GM12864 (cell line): Measurements from ENCODE around the gene KANK3.
"Not testable (repeated sequence)": the region's sequence is repeated elsewhere in the genome, so short reads cannot be mapped to it uniquely, and the experiment has no call there.

Source experiments
- DNase-seq: peaks from one replicate; pipeline ENCODE4 v3.0.0-alpha.2; 2011; ENCODE audit warnings: low read depth
- H3K4me3 ChIP-seq: 2 replicates; pipeline ENCODE4 v1.5.1; 2011; ENCODE audit warnings: mild to moderate bottlenecking, low read depth, low read length, control low read depth
- TF ChIP-seq, protein P1 (sequence below): IDR thresholded peaks from 2 replicates; pipeline ENCODE4 v1.5.1; 2011; ENCODE audit warnings: low read depth, mild to moderate bottlenecking, moderate library complexity, low read length, control low read depth, inconsistent platforms; ENCODE audit errors: missing control alignments

KANK3 gene

DNA sequence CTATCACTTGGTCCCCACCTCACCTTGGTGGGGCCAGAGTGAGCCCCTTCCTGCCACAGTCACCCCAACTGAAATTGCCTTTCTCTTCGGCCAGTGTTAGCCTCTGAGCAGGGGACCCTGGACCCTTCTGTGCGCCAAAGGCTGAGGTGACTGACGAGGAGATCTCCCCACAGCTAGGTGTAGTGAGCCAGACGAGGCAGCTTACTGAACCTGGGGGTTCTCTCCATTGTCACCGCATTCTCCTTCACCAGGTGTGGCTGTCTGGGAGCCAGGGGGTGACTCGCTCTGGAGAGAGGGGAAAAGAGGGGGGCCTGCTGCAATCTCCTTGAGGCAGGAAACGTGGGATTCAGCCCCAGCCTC, 20.4 kb downstream of the KANK3 start:
- TF ChIP-seq, protein P1, sequence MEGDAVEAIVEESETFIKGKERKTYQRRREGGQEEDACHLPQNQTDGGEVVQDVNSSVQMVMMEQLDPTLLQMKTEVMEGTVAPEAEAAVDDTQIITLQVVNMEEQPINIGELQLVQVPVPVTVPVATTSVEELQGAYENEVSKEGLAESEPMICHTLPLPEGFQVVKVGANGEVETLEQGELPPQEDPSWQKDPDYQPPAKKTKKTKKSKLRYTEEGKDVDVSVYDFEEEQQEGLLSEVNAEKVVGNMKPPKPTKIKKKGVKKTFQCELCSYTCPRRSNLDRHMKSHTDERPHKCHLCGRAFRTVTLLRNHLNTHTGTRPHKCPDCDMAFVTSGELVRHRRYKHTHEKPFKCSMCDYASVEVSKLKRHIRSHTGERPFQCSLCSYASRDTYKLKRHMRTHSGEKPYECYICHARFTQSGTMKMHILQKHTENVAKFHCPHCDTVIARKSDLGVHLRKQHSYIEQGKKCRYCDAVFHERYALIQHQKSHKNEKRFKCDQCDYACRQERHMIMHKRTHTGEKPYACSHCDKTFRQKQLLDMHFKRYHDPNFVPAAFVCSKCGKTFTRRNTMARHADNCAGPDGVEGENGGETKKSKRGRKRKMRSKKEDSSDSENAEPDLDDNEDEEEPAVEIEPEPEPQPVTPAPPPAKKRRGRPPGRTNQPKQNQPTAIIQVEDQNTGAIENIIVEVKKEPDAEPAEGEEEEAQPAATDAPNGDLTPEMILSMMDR: no peak
- DNase-seq: no peak
- H3K4me3 ChIP-seq: peak overlapping the region; percentile 100

DNA sequence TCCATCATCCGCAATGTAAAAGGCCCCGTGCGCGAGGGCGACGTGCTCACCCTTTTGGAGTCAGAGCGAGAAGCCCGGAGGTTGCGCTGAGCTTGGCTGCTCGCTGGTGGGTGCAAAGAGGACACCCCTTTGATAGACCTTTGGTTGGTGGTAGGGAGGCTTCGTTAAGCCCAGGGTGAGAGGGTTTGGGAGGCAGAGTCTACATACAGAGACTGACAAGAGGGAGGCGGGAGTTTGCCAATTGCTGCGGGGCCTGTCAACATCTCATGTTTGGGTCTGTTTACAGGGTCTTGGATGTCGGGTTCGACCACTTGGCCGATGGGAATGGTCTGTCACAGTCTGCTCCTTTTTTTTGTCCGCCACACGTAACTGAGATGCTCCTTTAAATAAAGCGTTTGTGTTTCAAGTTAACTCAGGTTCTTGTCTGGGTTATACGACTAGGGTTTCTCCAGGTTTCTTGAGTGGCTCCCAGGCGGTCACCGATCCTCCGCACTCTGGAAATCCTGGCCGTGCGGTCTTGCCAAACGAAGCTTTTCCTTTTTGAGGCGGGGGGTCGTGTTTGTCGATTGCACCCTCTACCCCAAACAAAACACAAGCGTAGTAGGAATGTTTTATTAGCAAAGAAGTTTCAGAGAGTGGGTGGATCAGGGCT, 20.9 kb downstream of the KANK3 start:
- no peak for DNase-seq
- TF ChIP-seq, protein P1: no peak
- H3K4me3 ChIP-seq: peak overlapping the region; percentile 100

DNA sequence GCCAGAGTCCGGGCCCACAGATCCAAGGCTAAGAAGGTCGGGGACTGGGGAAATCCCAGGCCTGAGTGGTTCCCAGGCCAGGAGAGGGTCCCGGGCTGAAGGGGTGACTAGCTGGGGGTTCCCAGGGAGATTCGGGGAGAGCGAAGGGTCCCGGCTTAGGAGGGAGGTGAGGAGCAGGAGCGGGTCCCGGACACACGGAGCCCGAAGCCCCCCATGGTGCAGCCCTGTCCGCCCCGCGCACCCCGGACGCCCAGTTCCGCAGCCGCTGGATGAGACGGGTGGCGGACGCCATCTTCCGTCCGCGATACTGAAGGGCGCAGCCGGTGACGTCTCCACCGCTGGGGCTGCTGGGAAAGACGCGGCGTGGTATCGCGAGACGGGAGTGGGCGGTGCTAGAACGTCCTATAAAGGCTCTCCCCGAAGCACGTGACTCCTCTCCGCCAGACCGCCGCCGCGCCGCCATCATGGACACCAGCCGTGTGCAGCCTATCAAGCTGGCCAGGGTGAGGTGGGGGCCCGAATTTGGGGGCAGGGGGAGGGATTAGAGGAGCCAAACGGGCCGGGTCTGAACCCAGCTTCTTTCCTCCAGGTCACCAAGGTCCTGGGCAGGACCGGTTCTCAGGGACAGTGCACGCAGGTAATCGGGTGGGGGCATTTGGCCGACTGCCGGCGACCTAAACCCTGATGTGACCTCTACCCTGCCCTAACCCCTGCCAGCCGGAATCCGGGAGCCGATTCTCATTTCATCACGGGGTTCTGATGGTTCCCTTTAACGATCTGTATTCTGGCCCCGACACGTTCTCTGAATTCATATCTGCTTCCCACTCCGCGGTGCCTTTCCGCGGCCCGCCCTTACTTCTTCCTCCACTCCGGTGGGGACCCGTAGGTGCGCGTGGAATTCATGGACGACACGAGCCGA, 21.7 kb downstream of the KANK3 start, which contains the start of the genes NDUFA7 and RPS28:
Gene NDUFA7 (minus strand): TSS at position 309 of the 919 bp plus-strand sequence. CDS start 17 bp downstream, at position 292.
Gene RPS28 (plus strand): TSS at position 430 of the 919 bp plus-strand sequence. CDS start 35 bp downstream, at position 465.
- H3K4me3 ChIP-seq: peak within 1 kb of the TSS; percentile 100
- peak; percentile 89 for DNase-seq
- TF ChIP-seq, protein P1: peak; percentile 35

DNA sequence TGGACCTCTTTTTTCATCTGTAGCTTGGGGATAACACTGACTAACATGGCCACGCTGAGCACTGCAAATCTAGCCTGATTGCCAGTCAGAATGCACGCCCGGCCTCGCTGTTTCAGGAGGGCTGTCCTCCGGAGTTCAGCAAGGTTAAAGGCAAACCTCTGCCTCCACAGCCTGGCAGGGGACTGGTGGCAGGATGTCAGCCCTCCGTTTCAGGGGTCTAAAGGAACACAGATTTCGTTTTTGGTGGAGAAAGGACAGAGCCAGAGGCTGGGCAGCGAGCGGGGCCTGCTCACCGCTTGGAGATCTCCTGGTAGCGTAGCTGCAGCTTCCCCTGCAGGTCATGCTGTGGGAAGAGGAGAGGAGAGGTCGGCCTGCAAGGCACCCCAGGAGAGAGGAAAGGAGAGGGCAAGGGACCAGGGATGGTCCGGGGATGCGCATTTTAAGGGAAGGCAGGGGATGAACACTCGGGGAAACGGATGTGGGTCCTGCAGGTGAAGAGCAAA, 22.4 kb downstream of the KANK3 start:
- TF ChIP-seq, protein P1: no peak
- no peak for DNase-seq

DNA sequence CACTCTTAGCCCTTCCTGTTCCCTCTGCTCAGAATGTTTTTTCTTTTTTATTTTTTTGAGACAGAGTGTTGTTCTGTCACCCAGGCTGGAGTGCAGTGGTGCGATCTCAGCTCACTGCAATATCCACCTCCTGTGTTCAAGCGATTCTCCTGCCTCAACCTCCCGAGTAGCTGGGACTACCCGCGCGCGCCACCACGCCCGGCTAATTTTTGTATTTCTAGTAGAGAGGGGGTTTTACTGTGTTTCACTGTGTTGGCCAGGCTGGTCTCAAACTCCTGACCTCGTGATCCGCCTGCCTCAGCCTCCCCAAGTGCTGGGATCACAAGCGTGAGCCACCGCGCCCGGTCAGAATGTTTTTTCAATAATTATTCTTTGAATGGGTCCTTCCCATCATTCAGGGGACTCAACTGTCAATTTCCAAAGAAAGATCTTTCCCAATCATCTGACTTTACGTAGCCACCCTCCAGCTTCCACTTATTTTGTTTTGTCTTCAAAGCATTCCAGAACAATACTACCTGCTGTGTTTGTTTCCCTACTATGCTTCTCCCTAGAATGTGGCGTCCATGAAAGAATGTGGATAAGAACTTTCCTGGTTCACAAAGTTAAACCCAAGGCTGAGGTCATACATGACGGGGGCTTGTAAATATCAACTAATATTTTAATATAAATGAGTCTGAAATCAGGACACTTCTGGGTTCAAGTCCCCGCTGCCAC, 23.1 kb downstream of the KANK3 start:
- no peak for DNase-seq
- H3K4me3 ChIP-seq: peak overlapping the region; percentile 100
- TF ChIP-seq, protein P1: no peak

More for the DNA sequence above, 22.4 kb downstream of the KANK3 start:
- H3K4me3 ChIP-seq: peak overlapping the region; percentile 100

DNA sequence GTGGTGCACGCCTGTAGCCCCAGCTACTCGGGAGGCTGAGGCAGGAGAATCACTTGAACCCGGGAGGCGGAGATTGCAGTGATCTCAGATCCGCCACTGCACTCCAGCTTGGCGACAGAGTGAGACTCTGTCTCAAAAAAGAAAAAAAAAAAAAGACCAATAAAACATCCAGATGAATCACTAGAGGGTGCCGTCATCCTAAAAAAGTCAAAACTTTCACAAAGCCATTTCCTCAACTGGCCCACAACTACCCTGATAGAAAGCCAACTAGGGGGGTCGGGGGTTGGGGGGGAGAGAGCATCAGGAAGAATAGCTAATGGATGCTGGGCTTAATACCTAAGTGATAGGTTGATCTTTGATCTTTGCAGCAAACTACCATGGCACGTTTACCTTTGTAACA, 24.2 kb downstream of the KANK3 start:
- not testable (repeated sequence) for H3K4me3 ChIP-seq, DNase-seq
